ENCODE results near the gene TMEM89. TPM values are rescaled to one million over a fixed set of nuclear protein-coding genes. Genes with fewer than 3 reads are reported as not detected.

The TMEM89 gene
- polyA plus RNA-seq, 2 of the 4 experiments (the other 2 are of a cell fraction), result not detected

DNA sequence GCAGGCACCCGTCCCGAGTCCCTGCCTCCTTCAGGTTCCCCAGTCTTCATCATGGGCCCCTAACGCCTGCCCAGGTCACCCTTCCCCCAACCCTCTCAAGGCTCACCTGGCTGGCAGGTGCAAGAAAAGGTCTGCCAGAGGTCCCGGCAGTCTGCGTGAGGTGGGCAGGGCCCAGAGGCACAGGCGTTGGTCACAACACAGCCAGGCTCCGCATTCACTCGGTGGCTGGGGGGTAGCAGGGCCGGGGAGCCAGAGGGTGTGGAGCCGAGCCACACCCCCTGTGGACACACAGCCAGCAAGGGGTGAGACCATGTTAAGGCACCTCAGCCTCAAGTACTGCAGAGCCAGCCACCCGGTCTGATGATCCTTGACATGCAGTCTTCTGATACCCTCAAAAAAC lies 30.2 kb upstream of the TMEM89 start:
- Histone ChIP-seq H3K4me2 (no peak overlapping the region), H3K4me1 (peaks cover 9% of the 10 kb centered on the region; the same call in 1 of the 3 replicates), H3K4me3 (no peak overlapping the region), H3K27ac (no peak overlapping the region), H3K9me3 (no peaks in the 10 kb centered on the region)
- 80% methylated on average over 1 of the region's 11 CpGs for WGBS (ENCODE audit: missing lambda C conversion rate)
- ATAC-seq (no peak), DNase-seq (ENCODE audit: low read depth in 1 of 2, low spot score in 1 of 2) (no peak), FAIRE-seq (no peak)
- POLR2A ChIA-PET, result no interaction called here
- TF ChIP-seq MAFK (IDR thresholded peaks at IDR 0.05; ENCODE audit: partially characterized antibody) (no peak), MYC (IDR thresholded peaks at IDR 0.05; ENCODE audit: borderline replicate concordance, low read length) (no peak), SREBF2 (IDR thresholded peaks at IDR 0.05) (no peak), CHD2 (IDR thresholded peaks at IDR 0.05; ENCODE audit: low read length, partially characterized antibody) (no peak), HOXB13 (CRISPR knock-in tag; IDR thresholded peaks at IDR 0.05; ENCODE audit: low read depth) (no peak), GATA3 (IDR thresholded peaks at IDR 0.05; ENCODE audit: borderline replicate concordance) (no peak), BHLHE40 (IDR thresholded peaks at IDR 0.05; ENCODE audit: low read depth, low read length) (no peak), FOSB (CRISPR knock-in tag; IDR thresholded peaks at IDR 0.05) (no peak), SMC3 (IDR thresholded peaks at IDR 0.05) (no peak), ESRRA (IDR thresholded peaks at IDR 0.05; ENCODE audit: borderline replicate concordance, low read length) (no peak), HOXB5 (CRISPR knock-in tag; IDR thresholded peaks at IDR 0.05) (no peak), HDAC2 (IDR thresholded peaks at IDR 0.05) (no peak), PHF8 (IDR thresholded peaks at IDR 0.05; ENCODE audit: borderline replicate concordance, low read depth) (no peak), NR3C1 (IDR thresholded peaks at IDR 0.05) (no peak), RAD21 (conservative IDR thresholded peaks at IDR 0.05 in 1 of 2, IDR thresholded peaks at IDR 0.05 in 1 of 2) (no peak), RCOR1 (IDR thresholded peaks at IDR 0.05; ENCODE audit: low read depth, low read length) (no peak)
- TF ChIP-seq, protein P1, sequence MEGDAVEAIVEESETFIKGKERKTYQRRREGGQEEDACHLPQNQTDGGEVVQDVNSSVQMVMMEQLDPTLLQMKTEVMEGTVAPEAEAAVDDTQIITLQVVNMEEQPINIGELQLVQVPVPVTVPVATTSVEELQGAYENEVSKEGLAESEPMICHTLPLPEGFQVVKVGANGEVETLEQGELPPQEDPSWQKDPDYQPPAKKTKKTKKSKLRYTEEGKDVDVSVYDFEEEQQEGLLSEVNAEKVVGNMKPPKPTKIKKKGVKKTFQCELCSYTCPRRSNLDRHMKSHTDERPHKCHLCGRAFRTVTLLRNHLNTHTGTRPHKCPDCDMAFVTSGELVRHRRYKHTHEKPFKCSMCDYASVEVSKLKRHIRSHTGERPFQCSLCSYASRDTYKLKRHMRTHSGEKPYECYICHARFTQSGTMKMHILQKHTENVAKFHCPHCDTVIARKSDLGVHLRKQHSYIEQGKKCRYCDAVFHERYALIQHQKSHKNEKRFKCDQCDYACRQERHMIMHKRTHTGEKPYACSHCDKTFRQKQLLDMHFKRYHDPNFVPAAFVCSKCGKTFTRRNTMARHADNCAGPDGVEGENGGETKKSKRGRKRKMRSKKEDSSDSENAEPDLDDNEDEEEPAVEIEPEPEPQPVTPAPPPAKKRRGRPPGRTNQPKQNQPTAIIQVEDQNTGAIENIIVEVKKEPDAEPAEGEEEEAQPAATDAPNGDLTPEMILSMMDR (IDR thresholded peaks at IDR 0.05), result no peak
- TF ChIP-seq, protein P2, sequence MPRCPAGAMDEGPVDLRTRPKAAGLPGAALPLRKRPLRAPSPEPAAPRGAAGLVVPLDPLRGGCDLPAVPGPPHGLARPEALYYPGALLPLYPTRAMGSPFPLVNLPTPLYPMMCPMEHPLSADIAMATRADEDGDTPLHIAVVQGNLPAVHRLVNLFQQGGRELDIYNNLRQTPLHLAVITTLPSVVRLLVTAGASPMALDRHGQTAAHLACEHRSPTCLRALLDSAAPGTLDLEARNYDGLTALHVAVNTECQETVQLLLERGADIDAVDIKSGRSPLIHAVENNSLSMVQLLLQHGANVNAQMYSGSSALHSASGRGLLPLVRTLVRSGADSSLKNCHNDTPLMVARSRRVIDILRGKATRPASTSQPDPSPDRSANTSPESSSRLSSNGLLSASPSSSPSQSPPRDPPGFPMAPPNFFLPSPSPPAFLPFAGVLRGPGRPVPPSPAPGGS (IDR thresholded peaks at IDR 0.05), result no peak
- CTCF ChIA-PET, result interaction anchor here (0.7 to 3.3 kb wide), 4 partner anchors 11 to 59 kb away, joined by 3 to 13 read pairs (median 3); partner anchors contain the start of genes CELSR3 and UQCRC1

DNA sequence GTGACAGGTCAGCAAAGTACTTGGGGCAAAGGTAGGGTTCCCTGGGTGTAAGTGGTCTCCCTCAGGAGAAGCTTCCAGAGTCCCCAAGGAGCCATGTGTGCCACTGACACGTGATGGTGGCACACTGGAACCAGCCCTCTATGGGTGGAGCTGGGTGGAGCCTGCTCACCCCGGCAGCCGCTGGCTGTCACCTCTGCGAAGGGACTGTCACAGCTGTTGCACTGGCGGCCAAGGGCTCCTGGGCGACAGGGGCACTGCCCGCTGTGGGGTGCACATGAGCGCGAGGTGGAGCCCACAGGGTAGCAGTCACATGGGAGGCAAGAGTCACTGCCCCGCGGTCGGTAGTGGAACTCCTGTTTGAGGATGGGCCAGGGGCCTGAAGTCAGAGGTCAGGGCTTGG lies 29.2 kb upstream of the TMEM89 start:
- ATAC-seq (no peak), DNase-seq (ENCODE audit: low read depth in 1 of 2, low spot score in 1 of 2) (no peak), FAIRE-seq (no peak)
- H3K4me2 ChIP-seq, result no peak overlapping the region
- H3K27ac ChIP-seq, result no peak overlapping the region
- H3K4me1 ChIP-seq, result peaks cover 3% of the 10 kb centered on the region; the same call in 1 of the 3 replicates
- TF ChIP-seq MAZ (IDR thresholded peaks at IDR 0.05; ENCODE audit: borderline replicate concordance, low read depth, low read length) (no peak), ZFP36 (IDR thresholded peaks at IDR 0.05; ENCODE audit: borderline replicate concordance, partially characterized antibody) (no peak), KDM1A (IDR thresholded peaks at IDR 0.05; ENCODE audit: low read depth) (no peak), HDAC2 (IDR thresholded peaks at IDR 0.05) (no peak), USF2 (IDR thresholded peaks at IDR 0.05) (no peak), BHLHE40 (IDR thresholded peaks at IDR 0.05; ENCODE audit: low read depth, low read length) (no peak)
- WGBS (ENCODE audit: missing lambda C conversion rate), result 100% methylated on average over 1 of the region's 12 CpGs
- no peaks in the 10 kb centered on the region for H3K9me3 ChIP-seq
- no peak overlapping the region for H3K4me3 ChIP-seq
- POLR2A ChIA-PET, result no interaction called here
- CTCF ChIA-PET, result interaction anchor here (0.7 kb wide), 1 partner anchor 14 kb away, joined by 3 read pairs; no protein-coding TSS in a partner anchor
